ENCODE data around the gene MYH7.
"Not testable (repeated sequence)": the region's sequence is repeated elsewhere in the genome, so short reads cannot be mapped to it uniquely, and the experiment has no call there.

DNA sequence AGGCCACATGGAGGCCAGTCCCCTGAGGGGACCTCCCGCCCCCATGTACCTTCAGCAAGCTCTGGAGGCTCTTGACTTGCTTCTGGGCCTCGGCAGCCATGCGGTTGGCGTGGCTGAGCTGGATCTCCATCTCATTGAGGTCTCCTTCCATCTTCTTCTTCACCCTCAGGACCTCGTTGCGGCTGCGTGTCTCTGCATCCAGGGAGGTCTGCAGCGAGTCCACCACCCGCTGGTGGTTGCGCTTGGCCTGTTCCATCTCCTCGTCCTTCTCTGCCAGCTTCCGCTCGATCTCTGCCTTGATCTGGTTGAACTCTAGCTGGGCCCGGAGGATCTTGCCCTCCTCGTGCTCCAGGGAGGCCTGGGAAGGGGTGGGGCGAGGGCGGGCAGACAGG is 49.2 kb downstream of the MYH7 start:
- TF ChIP-seq POLR2AphosphoS5, EP300, POLR2A (IDR thresholded peaks at IDR 0.05): not testable (repeated sequence)
- TF ChIP-seq, protein P1, sequence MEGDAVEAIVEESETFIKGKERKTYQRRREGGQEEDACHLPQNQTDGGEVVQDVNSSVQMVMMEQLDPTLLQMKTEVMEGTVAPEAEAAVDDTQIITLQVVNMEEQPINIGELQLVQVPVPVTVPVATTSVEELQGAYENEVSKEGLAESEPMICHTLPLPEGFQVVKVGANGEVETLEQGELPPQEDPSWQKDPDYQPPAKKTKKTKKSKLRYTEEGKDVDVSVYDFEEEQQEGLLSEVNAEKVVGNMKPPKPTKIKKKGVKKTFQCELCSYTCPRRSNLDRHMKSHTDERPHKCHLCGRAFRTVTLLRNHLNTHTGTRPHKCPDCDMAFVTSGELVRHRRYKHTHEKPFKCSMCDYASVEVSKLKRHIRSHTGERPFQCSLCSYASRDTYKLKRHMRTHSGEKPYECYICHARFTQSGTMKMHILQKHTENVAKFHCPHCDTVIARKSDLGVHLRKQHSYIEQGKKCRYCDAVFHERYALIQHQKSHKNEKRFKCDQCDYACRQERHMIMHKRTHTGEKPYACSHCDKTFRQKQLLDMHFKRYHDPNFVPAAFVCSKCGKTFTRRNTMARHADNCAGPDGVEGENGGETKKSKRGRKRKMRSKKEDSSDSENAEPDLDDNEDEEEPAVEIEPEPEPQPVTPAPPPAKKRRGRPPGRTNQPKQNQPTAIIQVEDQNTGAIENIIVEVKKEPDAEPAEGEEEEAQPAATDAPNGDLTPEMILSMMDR (IDR thresholded peaks at IDR 0.05) = not testable (repeated sequence)
